Urinary bladder (tissue), 4 donors: ENCODE results near the gene ALDH16A1. TPM values are rescaled to one million over a fixed set of nuclear protein-coding genes. Genes with fewer than 3 reads are reported as not detected.
"Not testable (repeated sequence)": the region's sequence is repeated elsewhere in the genome, so short reads cannot be mapped to it uniquely, and the experiment has no call there.

Source experiments
- DNase-seq: peaks from one replicate; pipeline ENCODE4 v3.0.0-alpha.2; 2015; ENCODE audit errors: extremely low spot score
- H3K27ac ChIP-seq: one replicate; pipeline ENCODE4 v1.5.1; 2013; ENCODE audit warnings: low read depth, mild to moderate bottlenecking, moderate library complexity
- H3K36me3 ChIP-seq: one replicate; pipeline ENCODE4 v1.6.1; 2013; ENCODE audit warnings: mild to moderate bottlenecking, moderate library complexity; ENCODE audit not compliant: insufficient read depth
- H3K4me1 ChIP-seq: one replicate; pipeline ENCODE4 v1.6.1; 2013; ENCODE audit warnings: mild to moderate bottlenecking, moderate library complexity; ENCODE audit not compliant: insufficient read depth
- H3K4me3 ChIP-seq: one replicate; pipeline ENCODE4 v1.5.1; 2013; ENCODE audit warnings: low read depth, low read length
- WGBS: extraction: QIAGEN DNeasy Blood & Tissue Kit; methylation state at CpG from one replicate; pipeline ENCODE4 v1.1.7; 2013; 5-methylcytosine and 5-hydroxymethylcytosine counted together
- polyA plus RNA-seq: library from polyadenylated mRNA; stranded (reverse); fragments of 200-250 nt; gene quantifications from one replicate; pipeline ENCODE4 v1.2.3, GENCODE V29; 2013
- total RNA-seq: library from RNA; depleted of rRNA; stranded (reverse); fragments of >200 nt; gene quantifications from one replicate; pipeline ENCODE4 v1.2.3, GENCODE V29; 2014
- donor health status: healthy with polysubstance abuse.
- donor health status: healthy.

ALDH16A1 gene
- total and polyA plus RNA-seq, 2 donors, result 14.2 to 34.7 TPM

- no peak overlapping the region for H3K4me3 ChIP-seq
Observed at GRCh38 chr19:49470615-49470978, 17.6 kb downstream of the ALDH16A1 start.

GRCh38 chr19:49472936-49473335 is 19.9 kb downstream of the ALDH16A1 start:
- Histone ChIP-seq H3K4me3 (no peak overlapping the region), H3K36me3 (no peaks in the 10 kb centered on the region), H3K4me1 (no peaks in the 10 kb centered on the region), H3K27ac (no peak overlapping the region)
- no peak for DNase-seq
- 73% methylated on average over 9 of the region's 9 CpGs for WGBS

More at GRCh38 chr19:49470615-49470978, 17.6 kb downstream of the ALDH16A1 start:
- 75% methylated on average over 8 of the region's 8 CpGs for WGBS
- H3K4me1 ChIP-seq, result no peaks in the 10 kb centered on the region
- no peaks in the 10 kb centered on the region for H3K36me3 ChIP-seq
- H3K27ac ChIP-seq, result no peak overlapping the region
- no peak for DNase-seq

GRCh38 chr19:49473501-49473867 is 20.5 kb downstream of the ALDH16A1 start:
- H3K36me3 ChIP-seq, H3K27ac ChIP-seq, H3K4me1 ChIP-seq, DNase-seq: not testable (repeated sequence)
- WGBS, result 69% methylated on average over 9 of the region's 9 CpGs
- H3K4me3 ChIP-seq, result peak overlapping the region; percentile 77

GRCh38 chr19:49473868-49474541 is 21.0 kb downstream of the ALDH16A1 start, which contains the start of gene FLT3LG:
TSS of gene FLT3LG (plus strand) at chr19:49474215. CDS start at chr19:49474640, 425 bp downstream.
- Histone ChIP-seq H3K36me3 (no peaks in the 10 kb centered on the region), H3K4me1 (no peaks in the 10 kb centered on the region), H3K4me3 (peak within 1 kb of the TSS; percentile 77), H3K27ac (peak within 1 kb of the TSS; percentile 53)
- DNase-seq, result no peak
- under 1% methylated on average over 33 of the region's 33 CpGs for WGBS

- DNase-seq, result no peak
- H3K4me1 ChIP-seq, result no peaks in the 10 kb centered on the region
- WGBS, result 8% methylated on average over 11 of the region's 11 CpGs
Observed at GRCh38 chr19:49474542-49474924, 21.5 kb downstream of the ALDH16A1 start.

GRCh38 chr19:49475191-49475917 is 22.3 kb downstream of the ALDH16A1 start:
- no peaks in the 10 kb centered on the region for H3K36me3 ChIP-seq
- H3K27ac ChIP-seq, result peak overlapping the region; percentile 53

More at GRCh38 chr19:49474542-49474924, 21.5 kb downstream of the ALDH16A1 start:
- H3K36me3 ChIP-seq, result no peaks in the 10 kb centered on the region
- H3K4me3 ChIP-seq, result peak overlapping the region; percentile 77
- peak overlapping the region; percentile 53 for H3K27ac ChIP-seq

GRCh38 chr19:49475995-49476880 is 23.2 kb downstream of the ALDH16A1 start:
- WGBS, result 51% methylated on average over 27 of the region's 27 CpGs
- Histone ChIP-seq H3K4me1 (no peaks in the 10 kb centered on the region), H3K36me3 (no peaks in the 10 kb centered on the region), H3K4me3 (no peak overlapping the region), H3K27ac (no peak overlapping the region)
- DNase-seq, result no peak

More at GRCh38 chr19:49475191-49475917, 22.3 kb downstream of the ALDH16A1 start:
- no peak overlapping the region for H3K4me3 ChIP-seq
- no peaks in the 10 kb centered on the region for H3K4me1 ChIP-seq
- no peak for DNase-seq
- WGBS, result 62% methylated on average over 15 of the region's 15 CpGs

GRCh38 chr19:49479975-49480628 is 27.1 kb downstream of the ALDH16A1 start:
- Histone ChIP-seq H3K27ac (no peak overlapping the region), H3K36me3 (no peaks in the 10 kb centered on the region), H3K4me3 (no peak overlapping the region), H3K4me1 (no peaks in the 10 kb centered on the region)
- 83% methylated on average over 14 of the region's 14 CpGs for WGBS
- no peak for DNase-seq

GRCh38 chr19:49481020-49481683 is 28.1 kb downstream of the ALDH16A1 start:
- no peak overlapping the region for H3K4me3 ChIP-seq
- H3K36me3 ChIP-seq, result no peaks in the 10 kb centered on the region
- H3K27ac ChIP-seq, result no peak overlapping the region
- 84% methylated on average over 7 of the region's 7 CpGs for WGBS
- H3K4me1 ChIP-seq, result no peaks in the 10 kb centered on the region
- DNase-seq, result no peak

GRCh38 chr19:49486232-49486631 is 33.2 kb downstream of the ALDH16A1 start:
- peaks cover 2% of the 10 kb centered on the region for H3K4me1 ChIP-seq
- no peaks in the 10 kb centered on the region for H3K36me3 ChIP-seq
- 89% methylated on average over 7 of the region's 7 CpGs for WGBS
- no peak overlapping the region for H3K4me3 ChIP-seq
- no peak overlapping the region for H3K27ac ChIP-seq
- DNase-seq, result no peak

GRCh38 chr19:49486710-49487276 is 33.8 kb downstream of the ALDH16A1 start:
- no peak overlapping the region for H3K4me3 ChIP-seq
- peak overlapping the region; percentile 46 for H3K27ac ChIP-seq
- peaks cover 2% of the 10 kb centered on the region for H3K4me1 ChIP-seq
- H3K36me3 ChIP-seq, result peaks cover 2% of the 10 kb centered on the region
- DNase-seq, result no peak
- whole genome bisulfite sequencing, result 63% methylated on average over 23 of the region's 23 CpGs

- peak; percentile 98 for DNase-seq
- peak within 1 kb of the TSS; percentile 84 for H3K27ac ChIP-seq
- under 1% methylated on average over 57 of the region's 57 CpGs for WGBS
- H3K4me1 ChIP-seq, result peaks cover 2% of the 10 kb centered on the region
- peaks cover 2% of the 10 kb centered on the region for H3K36me3 ChIP-seq
- H3K4me3 ChIP-seq, result peak within 1 kb of the TSS; percentile 89
Observed at GRCh38 chr19:49487277-49488045, 34.4 kb downstream of the ALDH16A1 start, which contains the start of gene RPL13A. TSS of gene RPL13A (plus strand) at chr19:49487608. CDS start at chr19:49487630, 22 bp downstream.
